NCI-H526 (cell line): ENCODE data around the gene RUNX3.

ENCODE experiments used
- DNase-seq, 2 experiments: peaks; one replicate each; lab custom pipeline; 2025; lab: John Stamatoyannopoulos, UW

Gene RUNX3

GRCh38 chr1:24963099-24963872, 33.2 kb upstream of the RUNX3 start:
- DNase-seq = no peak

GRCh38 chr1:24961961-24962861, 32.1 kb upstream of the RUNX3 start:
- DNase-seq = no peak

GRCh38 chr1:24961334-24961733, 31.3 kb upstream of the RUNX3 start:
- no peak for DNase-seq

GRCh38 chr1:24960071-24960801, 30.2 kb upstream of the RUNX3 start:
- DNase-seq = no peak

- DNase-seq = no peak
Observed at GRCh38 chr1:24959623-24959975, 29.5 kb upstream of the RUNX3 start.

- no peak for DNase-seq
Observed at GRCh38 chr1:24958766-24959622, 28.9 kb upstream of the RUNX3 start.

GRCh38 chr1:24957808-24958752, 28.0 kb upstream of the RUNX3 start:
- no peak for DNase-seq

DNA sequence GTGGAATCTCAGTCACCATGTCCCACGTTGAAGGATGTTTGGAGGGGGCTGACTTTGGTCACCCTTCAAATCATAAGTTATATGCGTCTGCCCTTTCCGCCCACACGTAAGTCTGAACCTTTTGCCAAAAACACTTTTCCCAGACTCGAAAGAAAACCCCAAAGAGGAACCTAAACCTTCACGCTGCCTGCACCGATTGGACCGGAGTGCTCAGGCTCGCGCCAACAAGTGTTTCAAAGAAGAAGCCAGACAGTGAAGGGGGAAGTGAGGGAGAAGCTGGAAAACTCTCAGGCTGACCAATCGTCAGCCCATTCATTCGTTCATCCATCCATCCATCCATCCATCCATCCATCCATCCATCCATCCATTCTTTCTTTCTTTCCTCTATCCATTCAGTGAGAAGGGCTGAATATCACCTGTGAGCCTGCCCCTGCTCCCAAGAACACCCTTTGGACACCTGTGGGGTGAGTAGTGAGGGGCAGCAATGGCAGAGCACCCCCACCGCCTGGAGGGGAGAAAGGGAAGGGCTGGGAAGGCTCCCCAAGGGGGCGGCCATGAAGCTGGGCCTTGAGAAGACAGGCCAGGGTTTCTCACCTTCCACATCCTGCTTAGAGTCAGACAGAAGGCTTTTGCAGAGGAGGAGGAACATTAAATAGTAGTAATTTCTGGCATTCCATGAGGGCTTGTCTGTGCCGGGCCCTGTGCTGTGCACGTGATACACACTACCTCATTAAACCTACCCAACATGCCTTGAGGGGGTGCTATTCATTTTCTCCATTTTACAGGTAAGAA, 27.1 kb upstream of the RUNX3 start:
- DNase-seq = no peak

- DNase-seq = no peak
Observed at GRCh38 chr1:24955779-24956365, 25.8 kb upstream of the RUNX3 start.

DNA sequence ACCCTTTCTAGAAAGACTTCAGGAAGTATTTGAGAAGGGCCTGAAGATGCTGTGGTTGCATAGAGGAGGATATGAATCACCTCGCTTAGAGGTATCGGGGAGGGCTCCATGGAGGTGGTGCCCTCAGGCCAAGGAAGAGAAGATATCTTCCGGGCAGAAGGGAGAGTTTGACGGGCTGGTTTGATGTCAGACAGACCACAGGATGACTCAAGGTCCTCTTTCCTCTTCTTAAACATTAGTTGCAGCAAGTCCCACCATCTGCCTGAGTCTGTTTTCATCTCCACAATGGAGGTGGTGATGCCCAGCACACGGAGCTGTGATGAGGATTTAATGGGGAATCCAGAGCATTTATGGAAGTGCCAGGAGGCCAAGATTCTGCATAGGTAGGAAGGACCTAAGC, 25.1 kb upstream of the RUNX3 start:
- no peak for DNase-seq

GRCh38 chr1:24954631-24955030, 24.6 kb upstream of the RUNX3 start:
- no peak for DNase-seq

GRCh38 chr1:24954022-24954421, 23.9 kb upstream of the RUNX3 start:
- no peak for DNase-seq

DNA sequence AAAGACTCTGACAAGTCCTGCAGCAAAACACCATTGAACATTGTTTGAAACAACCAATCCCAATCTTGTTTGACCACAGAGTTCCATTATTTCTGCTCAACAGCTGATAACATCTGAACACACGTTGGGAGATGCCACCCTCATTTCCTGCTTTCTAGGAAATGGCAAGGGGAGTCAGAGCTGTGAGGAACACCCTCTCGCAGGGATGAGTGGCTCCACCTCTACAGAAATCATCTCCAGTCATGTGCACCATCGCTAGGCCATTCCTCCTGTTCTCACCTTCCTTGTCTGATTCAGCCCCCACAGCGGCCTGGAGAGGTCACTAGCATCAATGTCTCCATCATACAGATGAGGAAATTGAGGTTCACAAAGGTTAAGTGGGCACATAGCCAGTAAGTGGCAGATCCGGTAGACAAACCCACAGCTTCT, 22.4 kb upstream of the RUNX3 start:
- no peak for DNase-seq

GRCh38 chr1:24951810-24952412, 21.8 kb upstream of the RUNX3 start:
- no peak for DNase-seq

- no peak for DNase-seq
Observed at GRCh38 chr1:24951337-24951736, 21.3 kb upstream of the RUNX3 start.

- no peak for DNase-seq
Observed at GRCh38 chr1:24949331-24949881, 19.3 kb upstream of the RUNX3 start.

GRCh38 chr1:24948079-24948827, 18.2 kb upstream of the RUNX3 start:
- no peak for DNase-seq
